Parathyroid adenoma (tissue), 2 donors: Measurements from ENCODE around the gene ARHGAP24.

ENCODE experiments used
- H2AFZ ChIP-seq: fragments of 300-600 bp; sonication (generic); one replicate; pipeline ENCODE4 v1.7.0; 2017; ENCODE audit warnings: antibody characterized with exemption, mild to moderate bottlenecking
- H3K27ac ChIP-seq: fragments of 300-600 bp; sonication (generic); one replicate; pipeline ENCODE4 v1.7.0; 2017
- H3K27me3 ChIP-seq: fragments of 300-600 bp; sonication (generic); one replicate; pipeline ENCODE4 v1.7.0; 2017; ENCODE audit warnings: low read length; ENCODE audit not compliant: control insufficient read depth, insufficient read depth
- H3K36me3 ChIP-seq: fragments of 300-600 bp; sonication (generic); one replicate; pipeline ENCODE4 v1.7.0; 2017; ENCODE audit warnings: low read length; ENCODE audit not compliant: control insufficient read depth, insufficient read depth
- H3K4me1 ChIP-seq: fragments of 300-600 bp; sonication (generic); one replicate; pipeline ENCODE4 v1.7.0; 2017; ENCODE audit warnings: control low read depth
- H3K4me2 ChIP-seq: fragments of 300-600 bp; sonication (generic); one replicate; pipeline ENCODE4 v1.7.0; 2017; ENCODE audit warnings: low read length
- H3K4me3 ChIP-seq: fragments of 300-600 bp; sonication (generic); one replicate; pipeline ENCODE4 v1.7.0; 2017; ENCODE audit warnings: low read depth, low read length
- H3K79me2 ChIP-seq: fragments of 300-600 bp; sonication (generic); one replicate; pipeline ENCODE4 v1.7.0; 2017; ENCODE audit warnings: control low read depth
- H3K9ac ChIP-seq: fragments of 300-600 bp; sonication (generic); one replicate; pipeline ENCODE4 v1.7.0; 2017; ENCODE audit warnings: mild to moderate bottlenecking
- H3K9me3 ChIP-seq: fragments of 300-600 bp; sonication (generic); one replicate; pipeline ENCODE4 v1.7.0; 2017; ENCODE audit warnings: low read length; ENCODE audit not compliant: control insufficient read depth
- TF ChIP-seq, protein P1 (sequence below): fragments of 300-600 bp; sonication (generic); IDR thresholded peaks from one replicate; pipeline ENCODE4 v1.7.0; 2017; ENCODE audit warnings: antibody characterized with exemption, mild to moderate bottlenecking
- donor health status: primary hyperparathyroidism.

ARHGAP24 gene

DNA sequence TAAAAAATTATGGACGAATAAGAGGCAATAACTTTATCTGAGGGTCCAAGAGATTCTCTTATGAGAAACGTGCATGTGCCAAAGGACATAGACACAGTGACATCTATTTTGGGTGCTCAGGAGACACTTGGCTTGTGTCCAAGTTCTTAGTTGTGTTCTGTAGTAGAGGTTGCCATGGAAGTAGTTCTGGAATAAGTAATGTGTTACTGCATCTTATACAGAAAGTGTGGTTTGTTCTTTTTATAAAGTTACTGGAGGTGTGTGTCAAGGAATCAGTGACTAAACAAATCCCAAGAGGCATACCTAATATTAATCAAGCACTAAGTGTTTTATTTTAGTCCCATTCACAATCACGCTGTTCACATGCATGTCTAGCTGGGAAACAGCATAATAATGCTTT is 305.7 kb downstream of the ARHGAP24 start:
- Histone ChIP-seq H3K9me3 (no peaks in the 10 kb centered on the region), H3K9ac (no peak overlapping the region), H2AFZ (no peak overlapping the region), H3K4me3 (no peak overlapping the region), H3K79me2 (no peaks in the 10 kb centered on the region), H3K27ac (no peak overlapping the region), H3K27me3 (no peaks in the 10 kb centered on the region), H3K4me2 (no peak overlapping the region), H3K4me1 (peaks cover 3% of the 10 kb centered on the region), H3K36me3 (no peaks in the 10 kb centered on the region)
- TF ChIP-seq, protein P1, sequence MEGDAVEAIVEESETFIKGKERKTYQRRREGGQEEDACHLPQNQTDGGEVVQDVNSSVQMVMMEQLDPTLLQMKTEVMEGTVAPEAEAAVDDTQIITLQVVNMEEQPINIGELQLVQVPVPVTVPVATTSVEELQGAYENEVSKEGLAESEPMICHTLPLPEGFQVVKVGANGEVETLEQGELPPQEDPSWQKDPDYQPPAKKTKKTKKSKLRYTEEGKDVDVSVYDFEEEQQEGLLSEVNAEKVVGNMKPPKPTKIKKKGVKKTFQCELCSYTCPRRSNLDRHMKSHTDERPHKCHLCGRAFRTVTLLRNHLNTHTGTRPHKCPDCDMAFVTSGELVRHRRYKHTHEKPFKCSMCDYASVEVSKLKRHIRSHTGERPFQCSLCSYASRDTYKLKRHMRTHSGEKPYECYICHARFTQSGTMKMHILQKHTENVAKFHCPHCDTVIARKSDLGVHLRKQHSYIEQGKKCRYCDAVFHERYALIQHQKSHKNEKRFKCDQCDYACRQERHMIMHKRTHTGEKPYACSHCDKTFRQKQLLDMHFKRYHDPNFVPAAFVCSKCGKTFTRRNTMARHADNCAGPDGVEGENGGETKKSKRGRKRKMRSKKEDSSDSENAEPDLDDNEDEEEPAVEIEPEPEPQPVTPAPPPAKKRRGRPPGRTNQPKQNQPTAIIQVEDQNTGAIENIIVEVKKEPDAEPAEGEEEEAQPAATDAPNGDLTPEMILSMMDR: no peak

- Histone ChIP-seq H3K36me3 (no peaks in the 10 kb centered on the region), H3K4me1 (no peaks in the 10 kb centered on the region), H2AFZ (no peak overlapping the region), H3K9ac (no peak overlapping the region), H3K4me2 (no peak overlapping the region), H3K27me3 (no peaks in the 10 kb centered on the region), H3K79me2 (no peaks in the 10 kb centered on the region), H3K9me3 (no peaks in the 10 kb centered on the region), H3K27ac (no peak overlapping the region), H3K4me3 (no peak overlapping the region)
- TF ChIP-seq, protein P1: no peak
Measured at GRCh38 chr4:85783483-85783882, 308.5 kb downstream of the ARHGAP24 start.

GRCh38 chr4:85783900-85784299 is 308.9 kb downstream of the ARHGAP24 start:
- no peaks in the 10 kb centered on the region for H3K36me3 ChIP-seq
- TF ChIP-seq, protein P1: no peak
- H2AFZ ChIP-seq: no peak overlapping the region
- no peak overlapping the region for H3K9ac ChIP-seq
- no peak overlapping the region for H3K4me2 ChIP-seq
- no peaks in the 10 kb centered on the region for H3K79me2 ChIP-seq
- no peaks in the 10 kb centered on the region for H3K9me3 ChIP-seq
- H3K27ac ChIP-seq: no peak overlapping the region
- H3K27me3 ChIP-seq: no peaks in the 10 kb centered on the region
- no peak overlapping the region for H3K4me3 ChIP-seq
- H3K4me1 ChIP-seq: no peaks in the 10 kb centered on the region

- Histone ChIP-seq H3K27me3 (no peaks in the 10 kb centered on the region), H3K9ac (no peak overlapping the region), H3K9me3 (no peaks in the 10 kb centered on the region), H3K4me3 (no peak overlapping the region), H3K36me3 (no peaks in the 10 kb centered on the region), H3K79me2 (no peaks in the 10 kb centered on the region), H3K27ac (no peak overlapping the region), H2AFZ (no peak overlapping the region), H3K4me2 (no peak overlapping the region), H3K4me1 (no peaks in the 10 kb centered on the region)
- TF ChIP-seq, protein P1: no peak
Measured at GRCh38 chr4:85784348-85784747, 309.4 kb downstream of the ARHGAP24 start.

GRCh38 chr4:85784947-85785346 is 310.0 kb downstream of the ARHGAP24 start:
- H3K9ac ChIP-seq: no peak overlapping the region

More at GRCh38 chr4:85784947-85785346, 310.0 kb downstream of the ARHGAP24 start:
- no peak overlapping the region for H3K4me2 ChIP-seq
- no peaks in the 10 kb centered on the region for H3K27me3 ChIP-seq
- no peak overlapping the region for H3K4me3 ChIP-seq
- no peak overlapping the region for H2AFZ ChIP-seq
- no peaks in the 10 kb centered on the region for H3K79me2 ChIP-seq
- no peak overlapping the region for H3K27ac ChIP-seq
- H3K4me1 ChIP-seq: no peaks in the 10 kb centered on the region
- TF ChIP-seq, protein P1: no peak
- H3K36me3 ChIP-seq: no peaks in the 10 kb centered on the region
- no peaks in the 10 kb centered on the region for H3K9me3 ChIP-seq
